ENCODE measurements around the gene KLHL35.

Gene KLHL35

GRCh38 chr11:75430714-75431532, 2.1 kb downstream of the KLHL35 start:
- Histone ChIP-seq H3K9me2 (replicated peaks; ENCODE audit: control insufficient read depth, low read length) (no peaks in the 10 kb centered on the region), H3K4me2 (ENCODE audit: low read length) (no peak overlapping the region), H3K27ac (ENCODE audit: low read depth, low read length) (no peak overlapping the region), H3K27me3 (ENCODE audit: control insufficient read depth, low read length) (peaks cover 8% of the 10 kb centered on the region; the same call in 1 of the 2 replicates), H3F3A (ENCODE audit: control insufficient read depth, insufficient read depth) (no peaks in the 10 kb centered on the region), H4K20me1 (ENCODE audit: control insufficient read depth, insufficient read depth, low read depth, low read length) (no peaks in the 10 kb centered on the region), H3K79me2 (ENCODE audit: control insufficient read depth, low read length) (no peaks in the 10 kb centered on the region), H3K36me3 (ENCODE audit: control insufficient read depth, low read length) (no peaks in the 10 kb centered on the region), H3K9me3 (ENCODE audit: control insufficient read depth, insufficient read depth, low read length) (no peaks in the 10 kb centered on the region), H3K4me3 (ENCODE audit: low read length) (no peak overlapping the region), H3K4me1 (ENCODE audit: control insufficient read depth, low read length) (no peaks in the 10 kb centered on the region)
- no peak for TF ChIP-seq EZH2phosphoT487 (IDR thresholded peaks at IDR 0.05; ENCODE audit: borderline replicate concordance, low read length)
- no peak for TF ChIP-seq CTCF (IDR thresholded peaks at IDR 0.05; ENCODE audit: low read depth, low read length, poor library complexity, severe bottlenecking)

- H3K4me3 ChIP-seq (ENCODE audit: low read length) = no peak overlapping the region
- H3K4me2 ChIP-seq (ENCODE audit: low read length) = no peak overlapping the region
- H3K36me3 ChIP-seq (ENCODE audit: control insufficient read depth, low read length) = no peaks in the 10 kb centered on the region
- no peaks in the 10 kb centered on the region for H3K79me2 ChIP-seq (ENCODE audit: control insufficient read depth, low read length)
- no peaks in the 10 kb centered on the region for H3F3A ChIP-seq (ENCODE audit: control insufficient read depth, insufficient read depth)
- no peaks in the 10 kb centered on the region for H3K4me1 ChIP-seq (ENCODE audit: control insufficient read depth, low read length)
- no peak overlapping the region for H3K27ac ChIP-seq (ENCODE audit: low read depth, low read length)
- H4K20me1 ChIP-seq (ENCODE audit: control insufficient read depth, insufficient read depth, low read depth, low read length) = no peaks in the 10 kb centered on the region
- H3K9me3 ChIP-seq (ENCODE audit: control insufficient read depth, insufficient read depth, low read length) = no peaks in the 10 kb centered on the region
- H3K27me3 ChIP-seq (ENCODE audit: control insufficient read depth, low read length) = peaks cover 8% of the 10 kb centered on the region; the same call in 1 of the 2 replicates
- no peaks in the 10 kb centered on the region for H3K9me2 ChIP-seq (replicated peaks; ENCODE audit: control insufficient read depth, low read length)
- TF ChIP-seq EZH2phosphoT487 (IDR thresholded peaks at IDR 0.05; ENCODE audit: borderline replicate concordance, low read length) = no peak; the same call in 1 of the 2 replicates
Observed at GRCh38 chr11:75429902-75430713, 2.9 kb downstream of the KLHL35 start.

- Histone ChIP-seq H4K20me1 (ENCODE audit: control insufficient read depth, insufficient read depth, low read depth, low read length) (no peaks in the 10 kb centered on the region), H3K27ac (ENCODE audit: low read depth, low read length) (no peak overlapping the region), H3K36me3 (ENCODE audit: control insufficient read depth, low read length) (no peaks in the 10 kb centered on the region), H3K27me3 (ENCODE audit: control insufficient read depth, low read length) (peaks cover 8% of the 10 kb centered on the region; the same call in 1 of the 2 replicates), H3K4me2 (ENCODE audit: low read length) (no peak overlapping the region), H3F3A (ENCODE audit: control insufficient read depth, insufficient read depth) (no peaks in the 10 kb centered on the region), H3K4me3 (ENCODE audit: low read length) (no peak overlapping the region), H3K79me2 (ENCODE audit: control insufficient read depth, low read length) (no peaks in the 10 kb centered on the region), H3K9me3 (ENCODE audit: control insufficient read depth, insufficient read depth, low read length) (no peaks in the 10 kb centered on the region), H3K9me2 (replicated peaks; ENCODE audit: control insufficient read depth, low read length) (no peaks in the 10 kb centered on the region), H3K4me1 (ENCODE audit: control insufficient read depth, low read length) (no peaks in the 10 kb centered on the region)
- no peak for TF ChIP-seq EZH2phosphoT487 (IDR thresholded peaks at IDR 0.05; ENCODE audit: borderline replicate concordance, low read length)
- TF ChIP-seq CTCF (IDR thresholded peaks at IDR 0.05; ENCODE audit: low read depth, low read length, poor library complexity, severe bottlenecking) = no peak
Observed at GRCh38 chr11:75429641-75429901, 3.4 kb downstream of the KLHL35 start.
